ENCODE results near the gene CDH18. TPM values are rescaled to one million over a fixed set of nuclear protein-coding genes. Genes with fewer than 3 reads are reported as not detected.

CDH18 gene
- total and polyA plus RNA-seq, 2 of the 13 experiments (the other 11 are each of a cell fraction or from before 2014, with no cell fraction given): not detected

DNA sequence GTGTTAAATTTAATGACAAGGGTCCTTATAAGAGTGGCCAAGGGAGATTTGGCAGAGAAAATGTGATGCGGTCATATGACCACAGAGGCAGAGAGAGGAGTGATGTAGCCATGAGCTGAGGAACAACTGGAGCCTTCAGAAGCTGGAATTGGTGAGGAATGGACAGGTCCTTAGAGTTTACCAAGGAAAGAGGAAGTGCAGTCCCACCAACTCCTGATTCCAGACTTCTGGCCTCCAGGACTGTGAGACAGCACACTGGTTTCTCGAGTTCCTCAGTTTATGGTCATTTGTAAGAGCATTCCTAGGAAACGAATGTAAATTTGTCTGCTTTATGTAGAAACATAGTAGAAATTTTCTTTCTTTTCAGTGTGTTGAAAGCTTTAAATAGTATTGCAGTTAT, 410.1 kb downstream of the CDH18 start (continued):
- no peak for TF ChIP-seq ZNF747 (CRISPR knock-in tag; IDR thresholded peaks at IDR 0.05; ENCODE audit: borderline replicate concordance)
- TF ChIP-seq, protein P1, sequence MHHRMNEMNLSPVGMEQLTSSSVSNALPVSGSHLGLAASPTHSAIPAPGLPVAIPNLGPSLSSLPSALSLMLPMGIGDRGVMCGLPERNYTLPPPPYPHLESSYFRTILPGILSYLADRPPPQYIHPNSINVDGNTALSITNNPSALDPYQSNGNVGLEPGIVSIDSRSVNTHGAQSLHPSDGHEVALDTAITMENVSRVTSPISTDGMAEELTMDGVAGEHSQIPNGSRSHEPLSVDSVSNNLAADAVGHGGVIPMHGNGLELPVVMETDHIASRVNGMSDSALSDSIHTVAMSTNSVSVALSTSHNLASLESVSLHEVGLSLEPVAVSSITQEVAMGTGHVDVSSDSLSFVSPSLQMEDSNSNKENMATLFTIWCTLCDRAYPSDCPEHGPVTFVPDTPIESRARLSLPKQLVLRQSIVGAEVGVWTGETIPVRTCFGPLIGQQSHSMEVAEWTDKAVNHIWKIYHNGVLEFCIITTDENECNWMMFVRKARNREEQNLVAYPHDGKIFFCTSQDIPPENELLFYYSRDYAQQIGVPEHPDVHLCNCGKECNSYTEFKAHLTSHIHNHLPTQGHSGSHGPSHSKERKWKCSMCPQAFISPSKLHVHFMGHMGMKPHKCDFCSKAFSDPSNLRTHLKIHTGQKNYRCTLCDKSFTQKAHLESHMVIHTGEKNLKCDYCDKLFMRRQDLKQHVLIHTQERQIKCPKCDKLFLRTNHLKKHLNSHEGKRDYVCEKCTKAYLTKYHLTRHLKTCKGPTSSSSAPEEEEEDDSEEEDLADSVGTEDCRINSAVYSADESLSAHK (CRISPR knock-in tag; IDR thresholded peaks at IDR 0.05; ENCODE audit: borderline replicate concordance): no peak
- no peak for TF ChIP-seq JUN (CRISPR knock-in tag; IDR thresholded peaks at IDR 0.05)
- TF ChIP-seq, protein P2, sequence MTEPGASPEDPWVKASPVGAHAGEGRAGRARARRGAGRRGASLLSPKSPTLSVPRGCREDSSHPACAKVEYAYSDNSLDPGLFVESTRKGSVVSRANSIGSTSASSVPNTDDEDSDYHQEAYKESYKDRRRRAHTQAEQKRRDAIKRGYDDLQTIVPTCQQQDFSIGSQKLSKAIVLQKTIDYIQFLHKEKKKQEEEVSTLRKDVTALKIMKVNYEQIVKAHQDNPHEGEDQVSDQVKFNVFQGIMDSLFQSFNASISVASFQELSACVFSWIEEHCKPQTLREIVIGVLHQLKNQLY (CRISPR knock-in tag; IDR thresholded peaks at IDR 0.05): no peak
- TF ChIP-seq ZNF207 (IDR thresholded peaks at IDR 0.05; ENCODE audit: borderline replicate concordance): no peak

DNA sequence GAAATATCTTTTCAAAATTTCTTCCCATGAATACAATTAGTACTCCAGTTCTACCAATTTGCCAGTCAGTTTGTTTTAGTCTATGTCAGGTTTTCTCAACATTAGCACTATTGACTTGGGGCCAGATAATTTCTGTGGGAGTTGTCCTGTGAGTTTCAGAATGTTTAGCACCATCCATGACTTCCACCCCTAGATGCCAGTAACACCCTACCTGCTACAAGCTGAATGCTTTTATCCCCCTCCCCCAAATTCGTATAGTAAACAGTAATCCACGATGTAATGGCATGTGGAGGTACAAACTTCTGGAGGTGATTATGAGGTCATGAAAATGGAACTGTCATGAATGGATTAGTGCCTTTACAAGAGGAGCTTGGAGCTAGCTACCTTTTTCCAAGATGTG, 420.0 kb downstream of the CDH18 start:
- Histone ChIP-seq H2AFZ (ENCODE audit: low read length) (no peak overlapping the region), H3K9ac (ENCODE audit: insufficient read depth, low read depth, low read length) (no peak overlapping the region), H3K79me2 (ENCODE audit: insufficient read depth, low read length) (no peaks in the 10 kb centered on the region), H3K4me1 (ENCODE audit: insufficient read depth, low read length) (no peaks in the 10 kb centered on the region), H3K4me2 (ENCODE audit: low read depth, low read length) (no peak overlapping the region), H3K27ac (ENCODE audit: extremely low read length, insufficient read depth, low read length) (no peak overlapping the region), H3K9me3 (ENCODE audit: low read length) (peaks cover 24% of the 10 kb centered on the region; the same call in 1 of the 2 replicates), H4K20me1 (ENCODE audit: insufficient read depth, low read length) (no peaks in the 10 kb centered on the region), H3K36me3 (replicated peaks in 1 of 2; ENCODE audit: control insufficient read depth in 1 of 2, insufficient read depth in 2 of 2, low read length in 2 of 2) (no peaks in the 10 kb centered on the region), H3K4me3 (replicated peaks in 1 of 3; ENCODE audit: insufficient read depth in 1 of 3, low read depth in 2 of 3, low read length in 3 of 3) (no peak overlapping the region), H3K27me3 (ENCODE audit: control insufficient read depth in 1 of 2, insufficient read depth in 2 of 2, low read length in 2 of 2) (no peaks in the 10 kb centered on the region)
- TF ChIP-seq, protein P3, sequence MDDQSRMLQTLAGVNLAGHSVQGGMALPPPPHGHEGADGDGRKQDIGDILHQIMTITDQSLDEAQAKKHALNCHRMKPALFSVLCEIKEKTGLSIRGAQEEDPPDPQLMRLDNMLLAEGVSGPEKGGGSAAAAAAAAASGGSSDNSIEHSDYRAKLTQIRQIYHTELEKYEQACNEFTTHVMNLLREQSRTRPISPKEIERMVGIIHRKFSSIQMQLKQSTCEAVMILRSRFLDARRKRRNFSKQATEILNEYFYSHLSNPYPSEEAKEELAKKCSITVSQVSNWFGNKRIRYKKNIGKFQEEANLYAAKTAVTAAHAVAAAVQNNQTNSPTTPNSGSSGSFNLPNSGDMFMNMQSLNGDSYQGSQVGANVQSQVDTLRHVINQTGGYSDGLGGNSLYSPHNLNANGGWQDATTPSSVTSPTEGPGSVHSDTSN (CRISPR knock-in tag; IDR thresholded peaks at IDR 0.05; ENCODE audit: borderline replicate concordance): no peak
- TF ChIP-seq, protein P4, sequence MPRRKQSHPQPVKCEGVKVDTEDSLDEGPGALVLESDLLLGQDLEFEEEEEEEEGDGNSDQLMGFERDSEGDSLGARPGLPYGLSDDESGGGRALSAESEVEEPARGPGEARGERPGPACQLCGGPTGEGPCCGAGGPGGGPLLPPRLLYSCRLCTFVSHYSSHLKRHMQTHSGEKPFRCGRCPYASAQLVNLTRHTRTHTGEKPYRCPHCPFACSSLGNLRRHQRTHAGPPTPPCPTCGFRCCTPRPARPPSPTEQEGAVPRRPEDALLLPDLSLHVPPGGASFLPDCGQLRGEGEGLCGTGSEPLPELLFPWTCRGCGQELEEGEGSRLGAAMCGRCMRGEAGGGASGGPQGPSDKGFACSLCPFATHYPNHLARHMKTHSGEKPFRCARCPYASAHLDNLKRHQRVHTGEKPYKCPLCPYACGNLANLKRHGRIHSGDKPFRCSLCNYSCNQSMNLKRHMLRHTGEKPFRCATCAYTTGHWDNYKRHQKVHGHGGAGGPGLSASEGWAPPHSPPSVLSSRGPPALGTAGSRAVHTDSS (CRISPR knock-in tag; conservative IDR thresholded peaks at IDR 0.05): no peak
- TF ChIP-seq ZNF672 (CRISPR knock-in tag; IDR thresholded peaks at IDR 0.05): no peak
- TF ChIP-seq NCOA5 (CRISPR knock-in tag; IDR thresholded peaks at IDR 0.05): no peak
- TF ChIP-seq ESRRA (CRISPR knock-in tag; IDR thresholded peaks at IDR 0.05; ENCODE audit: low read depth): no peak
- 0 out of 2 replicates have a peak, but pooled peaks have one; percentile 15 for TF ChIP-seq ATF7 (IDR thresholded peaks at IDR 0.05)
- TF ChIP-seq ATF7 (CRISPR knock-in tag; IDR thresholded peaks at IDR 0.05): no peak
- no peak for TF ChIP-seq SMARCE1 (IDR thresholded peaks at IDR 0.05; ENCODE audit: borderline replicate concordance)
- no peak for TF ChIP-seq ZNF224 (CRISPR knock-in tag; IDR thresholded peaks at IDR 0.05)
- BruUV-seq (replicated peaks): no TSS peak
- in situ Hi-C loops (cut with HindIII; ENCODE audit: extremely low pct_ligation_motif_present, low pct_unique_long_range_greater_than_20kb): no loop called here
- ATAC-seq (no peak), DNase-seq (ENCODE audit: low spot score) (no peak), FAIRE-seq (no peak)
- intact Hi-C loops (cut with micrococcal nuclease; ENCODE audit: unreplicated experiment): no loop called here
- WGBS (ENCODE audit: low lambda C conversion rate): 0% methylated on average over 2 of the region's 2 CpGs
- ChIA-PET CTCF (ENCODE audit: low intra/inter-chr PET ratio, low total read pairs) (no interaction called here), POLR2A (no interaction called here)
